GM18951 (cell line): ENCODE data around the gene MAST2.

Experiments used
- POLR2A ChIP-seq: IDR thresholded peaks from 4 replicates; pipeline ENCODE4 v1.6.1; 2011; ENCODE audit warnings: mild to moderate bottlenecking; ENCODE audit not compliant: insufficient read length, insufficient read depth; ENCODE audit errors: extremely low read depth
- in situ Hi-C: fragments of 300-500 bp; cut with MboI; formaldehyde crosslinking; loops from one replicate; pipeline ENCODE4 v1.12.0; 2022; ENCODE audit warnings: low sequenced_read_pairs, mixed read lengths, inconsistent platforms; ENCODE audit not compliant: unreplicated experiment

The MAST2 gene

GRCh38 chr1:46017876-46018503 is 214.6 kb downstream of the MAST2 start:
- in situ Hi-C loops, result loop anchor here (10.0 kb wide), 1 partner anchor 943 kb away; no protein-coding TSS in a partner anchor
- TF ChIP-seq POLR2A, result no peak

DNA sequence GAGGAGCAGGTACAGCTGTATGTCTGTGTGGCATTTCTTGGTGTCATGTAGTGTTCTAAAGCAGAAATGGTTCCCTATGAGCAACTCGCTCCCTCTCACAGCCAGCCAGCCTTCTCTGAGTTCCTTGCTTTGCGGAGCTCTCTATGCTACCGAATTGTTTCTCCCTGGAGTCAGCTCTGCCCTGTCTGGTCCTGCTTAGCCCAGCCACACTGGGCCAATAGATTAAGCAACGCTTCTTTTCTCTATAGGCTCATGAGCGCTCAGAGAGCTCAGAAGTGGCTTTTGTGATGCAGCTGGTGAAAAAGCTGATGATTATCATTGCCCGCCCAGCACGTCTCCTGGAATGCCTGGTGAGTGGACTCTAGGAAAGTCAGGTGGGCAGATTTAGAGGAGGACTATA is 215.9 kb downstream of the MAST2 start:
- TF ChIP-seq POLR2A, result no peak
- in situ Hi-C loops, result loop anchor here (10.0 kb wide), 1 partner anchor 945 kb away; no protein-coding TSS in a partner anchor

DNA sequence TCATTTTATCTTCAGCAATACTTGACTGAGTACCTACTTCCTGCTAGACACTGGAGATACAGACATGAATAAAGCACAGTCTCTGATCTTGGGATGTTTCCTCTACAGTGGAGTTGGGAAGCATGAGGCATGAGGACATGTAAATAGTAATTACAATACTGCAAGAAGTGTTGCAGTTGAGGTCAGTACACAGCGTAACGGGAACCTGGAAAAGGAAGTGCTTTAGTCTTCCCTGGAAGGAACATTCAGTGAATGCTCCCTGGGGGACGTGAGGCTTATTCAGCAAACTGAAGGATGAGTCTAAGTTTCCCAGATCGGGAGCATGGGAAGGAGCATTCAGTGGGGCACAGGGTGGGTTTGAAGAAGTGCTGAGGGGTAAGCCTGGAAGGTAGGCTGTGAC is 216.6 kb downstream of the MAST2 start:
- no peak for TF ChIP-seq POLR2A
- in situ Hi-C loops, result no loop called here

DNA sequence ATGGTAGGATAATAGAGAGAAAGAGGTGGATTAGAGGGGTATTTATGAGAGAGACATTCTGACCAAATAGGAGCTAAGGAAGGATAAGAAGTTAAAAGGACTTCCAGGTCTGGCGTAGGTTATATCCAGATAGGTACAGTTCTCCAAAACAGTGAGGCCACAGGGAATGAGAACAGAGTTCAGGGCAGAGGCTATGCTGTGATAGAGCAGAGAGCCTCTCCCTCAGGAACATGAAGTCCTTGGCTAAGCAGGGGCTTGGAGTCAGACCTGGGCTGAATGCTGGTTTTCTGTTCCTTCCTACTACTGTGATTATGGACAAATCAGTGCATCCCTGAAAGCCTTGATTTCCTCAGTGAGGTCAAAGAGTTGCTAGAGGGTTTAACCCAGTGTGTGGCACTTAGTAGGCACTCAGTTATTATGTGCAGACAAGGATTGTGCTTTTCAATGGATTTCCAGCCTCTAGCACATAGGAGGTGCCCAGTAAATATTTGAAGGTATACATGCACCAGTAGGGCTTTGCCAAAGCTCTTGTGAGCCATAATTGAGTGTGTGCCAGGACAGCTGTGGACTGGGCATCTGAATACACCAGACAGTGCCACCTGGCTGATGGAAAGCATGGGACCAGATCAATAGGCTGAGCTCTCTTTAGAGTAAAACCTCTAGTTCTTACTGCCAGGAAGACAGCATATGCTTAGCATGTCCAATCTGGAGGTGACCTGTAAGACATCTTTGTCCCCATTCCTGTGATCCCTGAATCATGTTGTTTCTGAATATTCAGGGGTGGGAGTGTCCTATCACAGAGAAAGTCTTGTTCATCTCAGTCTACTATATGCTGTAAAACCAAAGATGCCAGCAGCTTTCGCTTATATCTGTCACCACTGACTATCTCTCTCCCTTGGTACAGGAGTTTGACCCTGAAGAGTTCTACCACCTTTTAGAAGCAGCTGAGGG is 217.9 kb downstream of the MAST2 start:
- no peak for TF ChIP-seq POLR2A
- in situ Hi-C loops, result no loop called here

DNA sequence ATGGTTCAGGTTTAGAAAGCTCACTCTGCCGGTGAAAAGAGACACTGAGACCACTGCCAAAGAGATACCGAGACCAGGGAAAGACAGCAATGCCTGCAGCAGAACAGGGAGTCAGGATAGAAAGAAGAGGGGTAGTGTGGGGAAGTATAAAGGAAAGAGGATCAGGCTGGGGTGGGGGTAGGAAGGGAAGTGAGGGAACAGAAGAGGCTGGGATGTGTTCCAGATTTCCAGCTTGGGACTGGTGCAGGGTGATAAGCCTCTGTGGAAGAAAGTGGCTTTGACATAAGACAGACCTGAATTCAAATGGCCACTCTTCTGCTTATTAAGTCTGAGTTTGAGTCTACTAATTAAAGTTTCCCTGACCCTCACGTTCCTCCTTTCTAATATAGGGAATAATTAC is 223.1 kb downstream of the MAST2 start:
- no peak for TF ChIP-seq POLR2A
- in situ Hi-C loops, result no loop called here

GRCh38 chr1:46027788-46028573 is 224.6 kb downstream of the MAST2 start:
- no peak for TF ChIP-seq POLR2A
- in situ Hi-C loops, result no loop called here

DNA sequence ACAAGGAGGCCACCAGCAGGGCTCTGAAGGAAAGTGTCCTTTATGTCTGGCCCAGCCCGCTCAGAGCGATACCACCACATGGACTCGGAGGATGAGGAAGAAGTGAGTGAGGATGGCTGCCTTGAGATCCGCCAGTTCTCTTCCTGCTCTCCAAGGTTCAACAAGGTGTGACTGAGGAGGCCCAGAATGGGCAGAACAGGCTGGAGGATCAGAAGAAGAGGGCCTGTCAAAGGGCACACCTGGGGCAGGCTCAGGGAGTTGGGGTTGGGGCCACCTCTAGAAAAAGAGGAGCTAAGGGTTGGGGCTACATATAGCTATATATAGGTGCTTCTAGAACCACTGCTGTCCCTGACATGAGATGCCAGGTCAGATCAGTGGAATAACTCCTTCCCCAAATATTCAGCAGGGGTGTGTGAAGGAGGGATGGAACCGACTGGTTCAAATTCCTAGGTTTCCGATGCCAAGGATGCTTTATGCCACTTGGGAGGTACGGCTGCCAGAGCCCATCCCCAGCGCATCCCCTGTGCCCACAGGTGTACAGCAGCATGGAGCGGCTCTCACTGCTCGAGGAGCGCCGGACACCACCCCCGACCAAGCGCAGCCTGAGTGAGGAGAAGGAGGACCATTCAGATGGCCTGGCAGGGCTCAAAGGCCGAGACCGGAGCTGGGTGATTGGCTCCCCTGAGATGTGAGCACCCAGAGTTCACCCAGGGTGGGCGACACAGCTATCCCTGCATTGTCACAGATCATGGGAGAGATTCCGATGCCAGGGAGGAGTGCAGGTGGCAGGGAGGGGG is 226.9 kb downstream of the MAST2 start:
- in situ Hi-C loops, result loop anchor here (5.0 kb wide), 1 partner anchor 152 kb away; no protein-coding TSS in a partner anchor

DNA sequence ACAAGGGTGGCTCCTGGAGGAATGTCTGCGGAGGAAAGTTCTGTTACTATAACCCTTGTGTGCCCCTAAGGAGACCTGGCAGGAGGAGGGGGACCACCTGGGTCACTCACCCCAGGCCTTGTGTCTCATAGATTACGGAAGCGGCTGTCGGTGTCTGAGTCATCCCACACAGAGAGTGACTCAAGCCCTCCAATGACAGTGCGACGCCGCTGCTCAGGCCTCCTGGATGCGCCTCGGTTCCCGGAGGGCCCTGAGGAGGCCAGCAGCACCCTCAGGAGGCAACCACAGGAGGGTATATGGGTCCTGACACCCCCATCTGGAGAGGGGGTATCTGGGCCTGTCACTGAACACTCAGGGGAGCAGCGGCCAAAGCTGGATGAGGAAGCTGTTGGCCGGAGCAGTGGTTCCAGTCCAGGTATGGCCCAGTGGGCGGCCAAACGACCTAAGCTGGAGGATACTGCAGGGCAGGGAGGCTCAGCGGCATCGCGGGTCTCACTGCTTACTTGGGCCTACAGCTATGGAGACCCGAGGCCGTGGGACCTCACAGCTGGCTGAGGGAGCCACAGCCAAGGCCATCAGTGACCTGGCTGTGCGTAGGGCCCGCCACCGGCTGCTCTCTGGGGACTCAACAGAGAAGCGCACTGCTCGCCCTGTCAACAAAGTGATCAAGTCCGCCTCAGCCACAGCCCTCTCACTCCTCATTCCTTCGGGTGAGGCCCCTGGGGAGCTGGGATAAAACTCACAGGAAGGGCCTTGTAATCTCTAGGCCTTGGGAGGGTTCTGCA is 227.7 kb downstream of the MAST2 start:
- in situ Hi-C loops, result loop anchor here (5.0 kb wide), 1 partner anchor 151 kb away; no protein-coding TSS in a partner anchor
- no peak for TF ChIP-seq POLR2A

More for the DNA sequence above, 226.9 kb downstream of the MAST2 start:
- TF ChIP-seq POLR2A, result no peak

DNA sequence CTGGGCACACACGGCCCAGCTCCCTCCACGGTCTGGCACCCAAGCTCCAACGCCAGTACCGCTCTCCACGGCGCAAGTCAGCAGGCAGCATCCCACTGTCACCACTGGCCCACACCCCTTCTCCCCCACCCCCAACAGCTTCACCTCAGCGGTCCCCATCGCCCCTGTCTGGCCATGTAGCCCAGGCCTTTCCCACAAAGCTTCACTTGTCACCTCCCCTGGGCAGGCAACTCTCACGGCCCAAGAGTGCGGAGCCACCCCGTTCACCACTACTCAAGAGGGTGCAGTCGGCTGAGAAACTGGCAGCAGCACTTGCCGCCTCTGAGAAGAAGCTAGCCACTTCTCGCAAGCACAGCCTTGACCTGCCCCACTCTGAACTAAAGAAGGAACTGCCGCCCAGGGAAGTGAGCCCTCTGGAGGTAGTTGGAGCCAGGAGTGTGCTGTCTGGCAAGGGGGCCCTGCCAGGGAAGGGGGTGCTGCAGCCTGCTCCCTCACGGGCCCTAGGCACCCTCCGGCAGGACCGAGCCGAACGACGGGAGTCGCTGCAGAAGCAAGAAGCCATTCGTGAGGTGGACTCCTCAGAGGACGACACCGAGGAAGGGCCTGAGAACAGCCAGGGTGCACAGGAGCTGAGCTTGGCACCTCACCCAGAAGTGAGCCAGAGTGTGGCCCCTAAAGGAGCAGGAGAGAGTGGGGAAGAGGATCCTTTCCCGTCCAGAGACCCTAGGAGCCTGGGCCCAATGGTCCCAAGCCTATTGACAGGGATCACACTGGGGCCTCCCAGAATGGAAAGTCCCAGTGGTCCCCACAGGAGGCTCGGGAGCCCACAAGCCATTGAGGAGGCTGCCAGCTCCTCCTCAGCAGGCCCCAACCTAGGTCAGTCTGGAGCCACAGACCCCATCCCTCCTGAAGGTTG is 231.4 kb downstream of the MAST2 start:
- in situ Hi-C loops, result loop anchor here (5.0 kb wide), 1 partner anchor 147 kb away; no protein-coding TSS in a partner anchor
- peak; percentile 7 for TF ChIP-seq POLR2A

GRCh38 chr1:46036894-46037839 is 233.8 kb downstream of the MAST2 start:
- peak; percentile 40 for TF ChIP-seq POLR2A
- in situ Hi-C loops, result no loop called here
